Cardiac muscle cell (in vitro differentiated cells and primary cell): Measurements from ENCODE around the gene RASSF5. TPM values are rescaled to one million over a fixed set of nuclear protein-coding genes. Genes with fewer than 3 reads are reported as not detected.

ENCODE experiments used
- DNase-seq, 2 donors: peaks; one replicate each; pipeline versions ENCODE4 v3.0.0 to v3.0.0-alpha.2; 2010 to 2017; ENCODE audit warnings: low read depth in 1 of 2, low spot score in 1 of 2
- H3K27ac ChIP-seq: fragments of 200-600 bp; sonication (generic); 2 replicates; pipeline ENCODE4 v1.5.1; 2016
- H3K27me3 ChIP-seq: fragments of 200-600 bp; sonication (generic); 2 replicates; pipeline ENCODE4 v1.6.0; 2016; ENCODE audit warnings: control low read depth
- H3K36me3 ChIP-seq: fragments of 200-600 bp; sonication (generic); 2 replicates; pipeline ENCODE4 v1.5.1; 2016; ENCODE audit warnings: control low read depth
- H3K4me1 ChIP-seq: fragments of 200-600 bp; sonication (generic); 2 replicates; pipeline ENCODE4 v1.8.1; 2017; ENCODE audit warnings: low read depth, mild to moderate bottlenecking, mixed run types
- H3K4me3 ChIP-seq: fragments of 200-600 bp; sonication (generic); 2 replicates; pipeline ENCODE4 v1.5.1; 2016; ENCODE audit warnings: mild to moderate bottlenecking
- H3K9me3 ChIP-seq: fragments of 200-600 bp; sonication (generic); 2 replicates; pipeline ENCODE4 v1.5.1; 2017; ENCODE audit warnings: low read depth, mild to moderate bottlenecking, control low read depth
- CTCF ChIP-seq: IDR thresholded peaks from 2 replicates; pipeline ENCODE4 v1.5.1; 2012; ENCODE audit warnings: low read depth, mild to moderate bottlenecking, low read length
- polyA plus RNA-seq: library from polyadenylated mRNA; unstranded; fragments of >200 nt; fragmentation: Nextera tagmentation; extraction: Ambion mirVana; gene quantifications from 2 replicates; pipeline ENCODE4 v1.2.1, GENCODE V29; 2016
- total RNA-seq: library from RNA; depleted of rRNA; stranded (reverse); fragments of >200 nt; gene quantifications from 2 replicates; pipeline ENCODE4 v1.2.3, GENCODE V29; 2016

RASSF5 gene
- total and polyA plus RNA-seq, 2 experiments from 2014 or later = 40.9 to 50.7 TPM

- Histone ChIP-seq H3K4me1 (peaks cover 3% of the 10 kb centered on the region), H3K27ac (no peak overlapping the region), H3K36me3 (no peaks in the 10 kb centered on the region), H3K9me3 (no peaks in the 10 kb centered on the region), H3K27me3 (no peaks in the 10 kb centered on the region), H3K4me3 (no peak overlapping the region)
- peak; percentile 91 for TF ChIP-seq CTCF
- DNase-seq = peak; percentile 57 to 82
Observed at GRCh38 chr1:206544562-206545257, 37.4 kb downstream of the RASSF5 start.

GRCh38 chr1:206545351-206545750 lies 38.0 kb downstream of the RASSF5 start:
- Histone ChIP-seq H3K4me3 (no peak overlapping the region), H3K27me3 (no peaks in the 10 kb centered on the region), H3K27ac (no peak overlapping the region), H3K4me1 (peaks cover 3% of the 10 kb centered on the region), H3K36me3 (no peaks in the 10 kb centered on the region), H3K9me3 (no peaks in the 10 kb centered on the region)
- TF ChIP-seq CTCF = no peak
- no peak for DNase-seq

- no peak for DNase-seq
- Histone ChIP-seq H3K27ac (no peak overlapping the region), H3K36me3 (no peaks in the 10 kb centered on the region), H3K4me3 (no peak overlapping the region), H3K27me3 (no peaks in the 10 kb centered on the region), H3K9me3 (no peaks in the 10 kb centered on the region), H3K4me1 (peaks cover 9% of the 10 kb centered on the region)
- TF ChIP-seq CTCF = no peak
Observed at GRCh38 chr1:206547104-206547503, 39.8 kb downstream of the RASSF5 start.

- no peak for TF ChIP-seq CTCF
- Histone ChIP-seq H3K36me3 (no peaks in the 10 kb centered on the region), H3K27me3 (no peaks in the 10 kb centered on the region), H3K9me3 (no peaks in the 10 kb centered on the region), H3K4me1 (peaks cover 19% of the 10 kb centered on the region), H3K27ac (no peak overlapping the region), H3K4me3 (no peak overlapping the region)
- no peak for DNase-seq
Observed at GRCh38 chr1:206550446-206550845, 43.1 kb downstream of the RASSF5 start.

GRCh38 chr1:206551296-206551985 lies 44.1 kb downstream of the RASSF5 start:
- TF ChIP-seq CTCF = no peak
- Histone ChIP-seq H3K4me1 (peaks cover 29% of the 10 kb centered on the region), H3K27me3 (no peaks in the 10 kb centered on the region), H3K4me3 (no peak overlapping the region), H3K27ac (peak overlapping the region; percentile 52), H3K9me3 (no peaks in the 10 kb centered on the region), H3K36me3 (no peaks in the 10 kb centered on the region)
- DNase-seq = no peak
